Measurements from ENCODE around the gene TTC31. TPM values are rescaled to one million over a fixed set of nuclear protein-coding genes. Genes with fewer than 3 reads are reported as not detected.

TTC31 gene
- total RNA-seq, 1 donor from 2014 or later: 16.8 TPM

GRCh38 chr2:74448771-74449170 lies 34.1 kb upstream of the TTC31 start:
- no peak overlapping the region for H3K27ac Mint-ChIP-seq (ENCODE audit: unreplicated experiment)

GRCh38 chr2:74450570-74451190 lies 32.2 kb upstream of the TTC31 start:
- no peak for TF ChIP-seq CTCF (IDR thresholded peaks at IDR 0.05; ENCODE audit: unreplicated experiment)
- Mint-ChIP-seq H3K4me3 (ENCODE audit: unreplicated experiment) (no peak overlapping the region), H3K9me3 (ENCODE audit: unreplicated experiment) (no peaks in the 10 kb centered on the region), H3K36me3 (ENCODE audit: low read depth, unreplicated experiment) (peaks cover 5% of the 10 kb centered on the region), H3K27ac (ENCODE audit: unreplicated experiment) (no peak overlapping the region), H3K4me1 (ENCODE audit: unreplicated experiment) (peaks cover 15% of the 10 kb centered on the region), H3K27me3 (ENCODE audit: unreplicated experiment) (peaks cover 2% of the 10 kb centered on the region)
- no peak for DNase-seq (ENCODE audit: low spot score)

More at GRCh38 chr2:74448771-74449170, 34.1 kb upstream of the TTC31 start:
- no peak overlapping the region for H3K4me3 Mint-ChIP-seq (ENCODE audit: unreplicated experiment)
- TF ChIP-seq CTCF (IDR thresholded peaks at IDR 0.05; ENCODE audit: unreplicated experiment): no peak
- H3K9me3 Mint-ChIP-seq (ENCODE audit: unreplicated experiment): no peaks in the 10 kb centered on the region
- no peaks in the 10 kb centered on the region for H3K36me3 Mint-ChIP-seq (ENCODE audit: low read depth, unreplicated experiment)
- H3K27me3 Mint-ChIP-seq (ENCODE audit: unreplicated experiment): peaks cover 6% of the 10 kb centered on the region
- H3K4me1 Mint-ChIP-seq (ENCODE audit: unreplicated experiment): peaks cover 20% of the 10 kb centered on the region
- no peak for DNase-seq (ENCODE audit: low spot score)

- Mint-ChIP-seq H3K4me1 (ENCODE audit: unreplicated experiment) (peaks cover 40% of the 10 kb centered on the region), H3K9me3 (ENCODE audit: unreplicated experiment) (no peaks in the 10 kb centered on the region), H3K4me3 (ENCODE audit: unreplicated experiment) (peak within 1 kb of the TSS; percentile 97), H3K27ac (ENCODE audit: unreplicated experiment) (peak within 1 kb of the TSS; percentile 79), H3K36me3 (ENCODE audit: low read depth, unreplicated experiment) (peaks cover 5% of the 10 kb centered on the region), H3K27me3 (ENCODE audit: unreplicated experiment) (peaks cover 9% of the 10 kb centered on the region)
- peak; percentile 94 for DNase-seq (ENCODE audit: low spot score)
- TF ChIP-seq CTCF (IDR thresholded peaks at IDR 0.05; ENCODE audit: unreplicated experiment): no peak
Observed at GRCh38 chr2:74454654-74455511, 28.0 kb upstream of the TTC31 start, which contains the start of gene INO80B. TSS of gene INO80B (plus strand) at chr2:74455087. CDS start at chr2:74455117, 30 bp downstream.

GRCh38 chr2:74457129-74457548 lies 25.7 kb upstream of the TTC31 start:
- peaks cover 9% of the 10 kb centered on the region for H3K27me3 Mint-ChIP-seq (ENCODE audit: unreplicated experiment)
- H3K4me3 Mint-ChIP-seq (ENCODE audit: unreplicated experiment): peak overlapping the region; percentile 75
- no peak for DNase-seq (ENCODE audit: low spot score)
- H3K36me3 Mint-ChIP-seq (ENCODE audit: low read depth, unreplicated experiment): peaks cover 5% of the 10 kb centered on the region
- H3K4me1 Mint-ChIP-seq (ENCODE audit: unreplicated experiment): peaks cover 42% of the 10 kb centered on the region
- no peak for TF ChIP-seq CTCF (IDR thresholded peaks at IDR 0.05; ENCODE audit: unreplicated experiment)
- H3K27ac Mint-ChIP-seq (ENCODE audit: unreplicated experiment): no peak overlapping the region
- no peaks in the 10 kb centered on the region for H3K9me3 Mint-ChIP-seq (ENCODE audit: unreplicated experiment)

Data from endothelial cell (in vitro differentiated cells).